Keratinocyte (primary cell): ENCODE results near the gene TMEM151A. TPM values are rescaled to one million over a fixed set of nuclear protein-coding genes. Genes with fewer than 3 reads are reported as not detected.

Source experiments
- DNase-seq: peaks from one replicate; pipeline ENCODE4 v3.0.0-alpha.2; 2011; ENCODE audit warnings: low read depth, missing footprints, low spot score
- FAIRE-seq: peaks from 2 replicates; lab custom pipeline; 2011; peaks lifted over from hg19 to GRCh38; lab: Jason Lieb, UNC
- H2AFZ ChIP-seq: 2 replicates; pipeline ENCODE4 v1.6.0; 2012; ENCODE audit warnings: low read length, control low read depth, inconsistent platforms; ENCODE audit not compliant: control insufficient read depth
- H3K27ac ChIP-seq: 2 replicates; pipeline ENCODE4 v1.5.1; 2011; ENCODE audit warnings: low read length; ENCODE audit not compliant: control insufficient read depth, insufficient read depth
- H3K27me3 ChIP-seq: 3 replicates; pipeline ENCODE4 v1.6.0; 2011; ENCODE audit warnings: low read length; ENCODE audit not compliant: control insufficient read depth, insufficient read depth; ENCODE audit errors: extremely low read depth
- H3K36me3 ChIP-seq, 2 experiments: 2 replicates in 1 of 2; 3 replicates in 1 of 2; pipeline ENCODE4 v1.5.1; 2011; ENCODE audit warnings: low read length in 2 of 2, mild to moderate bottlenecking in 1 of 2; ENCODE audit not compliant: control insufficient read depth in 2 of 2, insufficient read depth in 2 of 2; ENCODE audit errors: extremely low read depth in 1 of 2
- H3K4me1 ChIP-seq: 3 replicates; pipeline ENCODE4 v1.5.1; 2011; ENCODE audit warnings: low read length; ENCODE audit not compliant: control insufficient read depth, insufficient read depth; ENCODE audit errors: extremely low read depth
- H3K4me2 ChIP-seq: 3 replicates; pipeline ENCODE4 v1.6.0; 2011; ENCODE audit warnings: low read depth, low read length; ENCODE audit not compliant: control insufficient read depth, insufficient read depth; ENCODE audit errors: extremely low read depth
- H3K4me3 ChIP-seq, 3 experiments: fragments of 200-600 bp in 1 of 3; sonication (generic) in 1 of 3; 2 replicates in 2 of 3; 3 replicates in 1 of 3; pipeline ENCODE4 v1.5.1; 2011 to 2016; ENCODE audit warnings: low read length in 3 of 3, mild to moderate bottlenecking in 3 of 3, control low read depth in 2 of 3, inconsistent platforms in 1 of 3, low read depth in 1 of 3, mixed read lengths in 1 of 3, mixed run types in 1 of 3, moderate library complexity in 1 of 3; ENCODE audit not compliant: control insufficient read depth in 2 of 3, insufficient read depth in 2 of 3; ENCODE audit errors: extremely low read depth in 1 of 3
- H3K79me2 ChIP-seq: 2 replicates; pipeline ENCODE4 v1.6.0; 2012; ENCODE audit warnings: low read length; ENCODE audit not compliant: control insufficient read depth, insufficient read depth
- H3K9ac ChIP-seq: 3 replicates; pipeline ENCODE4 v1.6.0; 2011; ENCODE audit warnings: low read length; ENCODE audit not compliant: control insufficient read depth, insufficient read depth; ENCODE audit errors: extremely low read depth
- H3K9me1 ChIP-seq: 3 replicates; pipeline ENCODE4 v1.6.0; 2011; ENCODE audit warnings: low read length; ENCODE audit not compliant: control insufficient read depth, insufficient read depth; ENCODE audit errors: extremely low read depth
- H3K9me3 ChIP-seq: 2 replicates; pipeline ENCODE4 v1.5.1; 2012; ENCODE audit warnings: low read depth, low read length; ENCODE audit not compliant: control insufficient read depth
- H4K20me1 ChIP-seq: 3 replicates; pipeline ENCODE4 v1.6.0; 2011; ENCODE audit warnings: low read length; ENCODE audit not compliant: control insufficient read depth, insufficient read depth; ENCODE audit errors: extremely low read depth
- EZH2 ChIP-seq: IDR thresholded peaks from one replicate; pipeline ENCODE4 v1.6.1; 2012; ENCODE audit warnings: inconsistent platforms, mild to moderate bottlenecking, low read length, moderate library complexity
- dilution Hi-C: fragments of 300-500 bp; cut with MboI; formaldehyde crosslinking; loops from one replicate; pipeline ENCODE4 v1.7.0; 2020; ENCODE audit warnings: low sequenced_read_pairs; ENCODE audit not compliant: extremely low pct_ligation_motif_present
- polyA plus RNA-seq, 5 experiments: library from polyadenylated mRNA; depleted of rRNA in 3 of 5; stranded (reverse) in 3 of 5; stranded (forward) in 1 of 5; unstranded in 1 of 5; fragments of >200 nt; gene quantifications; 1 replicate in 1 of 5; 2 replicates in 3 of 5; 3 replicates in 1 of 5; pipeline versions ENCODE4 v1.2.1 to v1.2.3, GENCODE V29; 2011 to 2012; ENCODE audit warnings: missing spikeins in 2 of 5, low read depth in 1 of 5, low replicate concordance in 1 of 5
- TF ChIP-seq, protein P1 (sequence below), 3 experiments: IDR thresholded peaks in 1 of 3; conservative IDR thresholded peaks in 1 of 3; optimal IDR thresholded peaks in 1 of 3; 2 replicates in 2 of 3; 3 replicates in 1 of 3; pipeline versions ENCODE3 to v1.5.1; 2011; ENCODE audit warnings: low read length in 3 of 3, mild to moderate bottlenecking in 3 of 3, moderate library complexity in 2 of 3, control low read depth in 1 of 3, inconsistent platforms in 1 of 3; ENCODE audit not compliant: insufficient read depth in 2 of 3; ENCODE audit errors: extremely low read depth in 1 of 3

The TMEM151A gene
- polyA plus RNA-seq, 1 donor (not counting 4 experiments of a cell fraction or from before 2014, with no cell fraction given), result not detected

DNA sequence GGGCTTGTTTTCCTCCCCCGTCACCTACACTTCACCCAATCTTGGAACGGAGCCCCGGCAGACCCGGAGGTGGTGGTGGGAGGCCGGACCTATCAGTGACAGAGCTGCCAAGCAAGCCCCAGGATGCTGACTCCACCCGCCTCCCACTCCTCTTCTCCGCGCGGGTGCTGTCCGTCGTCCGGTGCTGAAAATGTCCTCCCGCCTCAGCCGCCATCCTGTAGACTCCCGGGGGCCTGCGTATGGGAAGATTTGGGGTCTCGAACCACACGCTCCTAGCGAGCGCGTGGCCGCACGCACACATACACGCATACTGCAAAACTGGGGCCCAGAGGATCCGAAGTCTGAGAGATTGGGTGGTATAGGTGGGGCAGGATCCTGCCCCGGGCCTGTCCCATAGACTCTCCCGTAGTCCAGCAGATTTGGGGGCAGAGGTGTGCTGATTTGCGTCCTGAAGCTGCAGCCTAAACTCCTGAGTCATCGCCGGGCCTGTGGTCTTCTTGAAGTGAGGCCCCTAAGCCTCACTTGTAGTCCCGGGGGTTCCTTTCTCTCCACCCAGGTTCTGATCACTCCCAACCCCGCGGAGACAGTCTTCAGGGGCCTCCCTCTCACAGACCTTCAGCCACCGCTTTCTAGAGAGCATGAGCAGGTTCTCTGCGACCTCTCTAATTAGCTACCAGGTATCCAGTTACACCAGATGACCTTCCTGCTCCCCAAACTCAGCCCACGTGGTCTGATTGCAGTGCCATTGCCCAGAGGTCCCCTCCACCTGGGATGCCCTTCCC is 2.0 kb upstream of the TMEM151A start:
- H3K27ac ChIP-seq, result peak overlapping the region; percentile 75
- TF ChIP-seq, protein P1, sequence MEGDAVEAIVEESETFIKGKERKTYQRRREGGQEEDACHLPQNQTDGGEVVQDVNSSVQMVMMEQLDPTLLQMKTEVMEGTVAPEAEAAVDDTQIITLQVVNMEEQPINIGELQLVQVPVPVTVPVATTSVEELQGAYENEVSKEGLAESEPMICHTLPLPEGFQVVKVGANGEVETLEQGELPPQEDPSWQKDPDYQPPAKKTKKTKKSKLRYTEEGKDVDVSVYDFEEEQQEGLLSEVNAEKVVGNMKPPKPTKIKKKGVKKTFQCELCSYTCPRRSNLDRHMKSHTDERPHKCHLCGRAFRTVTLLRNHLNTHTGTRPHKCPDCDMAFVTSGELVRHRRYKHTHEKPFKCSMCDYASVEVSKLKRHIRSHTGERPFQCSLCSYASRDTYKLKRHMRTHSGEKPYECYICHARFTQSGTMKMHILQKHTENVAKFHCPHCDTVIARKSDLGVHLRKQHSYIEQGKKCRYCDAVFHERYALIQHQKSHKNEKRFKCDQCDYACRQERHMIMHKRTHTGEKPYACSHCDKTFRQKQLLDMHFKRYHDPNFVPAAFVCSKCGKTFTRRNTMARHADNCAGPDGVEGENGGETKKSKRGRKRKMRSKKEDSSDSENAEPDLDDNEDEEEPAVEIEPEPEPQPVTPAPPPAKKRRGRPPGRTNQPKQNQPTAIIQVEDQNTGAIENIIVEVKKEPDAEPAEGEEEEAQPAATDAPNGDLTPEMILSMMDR (optimal IDR thresholded peaks at IDR 0.05 in 1 of 3, IDR thresholded peaks at IDR 0.05 in 1 of 3, conservative IDR thresholded peaks at IDR 0.05 in 1 of 3; ENCODE audit: extremely low read depth in 1 of 3, insufficient read depth in 2 of 3, low read length in 3 of 3), result no peak
- TF ChIP-seq EZH2, result no peak
- H3K4me2 ChIP-seq, result peak overlapping the region; percentile 69
- H3K4me3 ChIP-seq, result peak overlapping the region; percentile 49 to 76 (median 68)
- peaks cover 16% of the 10 kb centered on the region for H3K4me1 ChIP-seq
- peak overlapping the region; percentile 96 for H3K9ac ChIP-seq
- H2AFZ ChIP-seq, result peak overlapping the region; percentile 52
- H4K20me1 ChIP-seq, result no peaks in the 10 kb centered on the region
- H3K27me3 ChIP-seq, result peaks cover 29% of the 10 kb centered on the region
- dilution Hi-C loops, result no loop called here
- FAIRE-seq, result no peak
- peaks cover 8% of the 10 kb centered on the region in 2 experiments for H3K36me3 ChIP-seq
- H3K9me3 ChIP-seq, result no peaks in the 10 kb centered on the region
- no peak for DNase-seq
- H3K9me1 ChIP-seq, result no peaks in the 10 kb centered on the region
- H3K79me2 ChIP-seq, result peaks cover 27% of the 10 kb centered on the region

DNA sequence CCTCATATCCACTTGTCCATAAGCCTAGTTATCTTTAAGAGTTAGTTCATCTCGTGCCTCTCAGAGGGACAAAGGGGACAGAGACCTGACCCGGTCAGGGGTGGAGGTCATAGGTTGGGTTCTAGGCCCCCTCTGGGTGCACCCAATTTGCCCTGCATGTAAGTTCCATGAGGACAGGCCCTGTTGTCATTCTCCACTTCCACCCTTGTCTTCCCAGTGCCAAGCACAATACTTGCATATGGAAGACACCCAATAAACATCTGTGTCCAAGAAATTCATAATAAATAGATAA is 1.4 kb upstream of the TMEM151A start:
- Histone ChIP-seq H3K36me3 (peaks cover 4 to 5% of the 10 kb centered on the region in 2 experiments), H2AFZ (no peak overlapping the region), H4K20me1 (no peaks in the 10 kb centered on the region), H3K27ac (no peak overlapping the region), H3K9ac (no peak overlapping the region), H3K4me2 (peak overlapping the region; percentile 69), H3K27me3 (peaks cover 29% of the 10 kb centered on the region), H3K4me1 (peaks cover 16% of the 10 kb centered on the region), H3K9me1 (no peaks in the 10 kb centered on the region), H3K4me3 (peak overlapping the region in 1 of 3 experiments; percentile 68), H3K79me2 (peaks cover 26% of the 10 kb centered on the region), H3K9me3 (no peaks in the 10 kb centered on the region)
- FAIRE-seq (no peak), DNase-seq (no peak)
- dilution Hi-C loops, result no loop called here
- TF ChIP-seq, protein P1 (optimal IDR thresholded peaks at IDR 0.05 in 1 of 3, IDR thresholded peaks at IDR 0.05 in 1 of 3, conservative IDR thresholded peaks at IDR 0.05 in 1 of 3; ENCODE audit: extremely low read depth in 1 of 3, insufficient read depth in 2 of 3, low read length in 3 of 3), result no peak
